ENCODE results near the gene SERPINA5.
"Not testable (repeated sequence)": the region's sequence is repeated elsewhere in the genome, so short reads cannot be mapped to it uniquely, and the experiment has no call there.

The SERPINA5 gene

DNA sequence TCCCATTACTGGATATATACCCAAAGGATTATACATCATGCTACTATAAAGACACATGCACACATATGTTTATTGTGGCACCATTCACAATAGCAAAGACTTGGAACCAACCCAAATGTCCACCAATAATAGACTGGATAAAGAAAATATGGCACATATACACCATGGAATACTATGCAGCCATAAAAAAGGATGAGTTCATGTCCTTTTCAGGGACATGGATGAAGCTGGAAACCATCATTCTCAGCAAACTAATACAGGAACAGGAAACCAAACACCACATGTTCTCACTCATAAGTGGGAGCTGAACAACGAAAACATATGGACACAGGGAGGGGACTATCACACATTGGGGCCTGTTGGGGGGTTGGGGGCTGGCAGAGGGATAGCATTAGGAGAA is 27.7 kb downstream of the SERPINA5 start:
- not testable (repeated sequence) for DNase-seq

DNA sequence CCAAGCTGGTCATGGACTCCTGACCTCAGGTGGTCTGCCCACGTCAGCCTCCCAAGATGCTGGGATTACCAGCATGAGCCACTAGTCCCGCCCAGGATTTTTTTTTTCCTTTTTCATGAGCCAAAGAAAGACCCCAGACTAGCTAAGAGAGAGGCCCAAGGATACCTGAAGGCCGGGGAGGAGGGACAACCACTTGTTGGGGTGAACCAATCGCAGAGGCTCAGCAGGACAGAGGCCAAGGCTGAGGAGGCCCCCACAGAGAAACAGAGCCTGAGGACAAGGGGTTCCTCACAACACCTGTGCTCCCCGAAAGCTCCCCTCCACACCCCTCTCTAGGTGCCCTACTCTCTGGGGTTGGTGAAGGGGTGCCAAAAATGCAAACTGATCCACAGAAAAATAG is 30.0 kb downstream of the SERPINA5 start:
- no peak for DNase-seq

- no peak for DNase-seq
Measured at GRCh38 chr14:94612174-94612573, 30.9 kb downstream of the SERPINA5 start, which contains the start of gene SERPINA3. Gene SERPINA3 (plus strand): TSS chr14:94612391. CDS start chr14:94614442, 2,051 bp downstream.

- no peak for DNase-seq
Measured at GRCh38 chr14:94612580-94613554, 31.6 kb downstream of the SERPINA5 start.

DNA sequence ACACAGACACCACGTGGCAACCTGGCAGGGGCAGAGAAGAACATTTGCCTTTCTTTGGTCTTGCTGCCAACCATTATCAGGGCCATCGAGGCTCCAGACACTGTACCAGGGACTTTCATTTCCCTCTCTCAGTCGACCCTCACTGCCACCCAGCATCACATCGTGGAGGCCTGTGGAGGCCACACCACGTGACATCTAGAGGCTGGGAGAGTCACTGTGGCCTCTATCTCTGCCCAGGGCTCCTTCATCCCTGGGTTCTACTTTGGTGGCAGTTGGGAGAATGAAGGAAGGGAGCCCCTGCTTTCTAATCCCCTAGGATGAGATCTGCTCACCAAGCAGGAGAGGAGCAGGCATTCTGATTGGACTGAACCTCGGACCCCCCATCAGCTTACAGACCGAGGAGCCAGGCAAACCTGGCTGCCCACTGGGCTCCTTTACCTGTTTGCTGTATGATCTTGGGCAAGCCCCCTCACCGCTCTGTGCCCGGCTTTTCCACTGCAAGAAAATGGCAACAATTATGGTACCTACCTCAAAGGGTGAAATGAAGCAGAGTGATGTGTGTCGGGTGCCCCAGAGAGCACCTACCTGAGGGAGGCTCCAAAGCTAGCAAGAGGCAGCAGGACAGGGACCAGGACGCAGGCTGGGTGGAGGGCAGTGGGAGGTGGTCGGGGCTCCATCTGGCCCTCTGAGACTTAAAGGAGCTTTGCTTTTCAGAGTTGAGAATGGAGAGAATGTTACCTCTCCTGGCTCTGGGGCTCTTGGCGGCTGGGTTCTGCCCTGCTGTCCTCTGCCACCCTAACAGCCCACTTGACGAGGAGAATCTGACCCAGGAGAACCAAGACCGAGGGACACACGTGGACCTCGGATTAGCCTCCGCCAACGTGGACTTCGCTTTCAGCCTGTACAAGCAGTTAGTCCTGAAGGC is 32.8 kb downstream of the SERPINA5 start:
- no peak for DNase-seq

GRCh38 chr14:94614802-94615201 is 33.6 kb downstream of the SERPINA5 start:
- no peak for DNase-seq

- no peak for DNase-seq
Measured at GRCh38 chr14:94615254-94615653, 34.0 kb downstream of the SERPINA5 start.

DNA sequence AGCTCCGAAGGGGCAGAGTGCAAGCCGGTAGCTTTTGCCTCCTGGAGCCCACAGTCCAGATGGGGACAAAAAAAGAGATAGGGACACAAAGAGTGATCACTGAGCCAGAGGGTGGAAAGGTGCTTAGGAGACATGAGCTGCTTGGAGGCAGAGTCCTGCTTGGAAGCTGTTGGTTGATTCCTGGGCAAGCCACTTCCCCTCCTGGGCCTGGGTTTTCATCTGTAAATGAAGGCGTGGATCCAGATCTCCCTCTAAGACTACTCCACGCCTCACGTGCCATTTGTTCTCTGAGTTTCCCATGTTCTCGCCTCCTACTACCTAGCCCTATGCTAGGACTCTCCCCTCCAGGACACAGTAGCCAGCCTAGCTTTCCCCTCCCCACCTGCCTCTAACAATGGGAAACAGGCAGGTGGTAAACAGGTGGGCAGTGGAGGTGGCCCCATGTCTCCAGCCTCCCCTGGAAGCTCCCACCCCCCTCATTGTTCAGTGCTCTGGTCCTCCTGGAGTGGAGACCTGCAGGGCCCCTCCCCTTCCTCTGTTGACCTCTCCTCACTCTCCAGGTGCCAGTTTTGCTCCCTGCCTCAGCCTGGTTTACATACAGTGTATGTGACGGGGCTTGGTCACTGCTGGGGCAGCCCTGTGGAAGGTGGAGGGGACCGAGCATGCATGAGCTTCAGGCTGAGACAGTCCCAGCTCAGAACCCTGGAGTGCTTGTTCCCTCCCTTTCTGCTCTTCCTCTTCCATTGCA is 34.8 kb downstream of the SERPINA5 start:
- no peak for DNase-seq

DNA sequence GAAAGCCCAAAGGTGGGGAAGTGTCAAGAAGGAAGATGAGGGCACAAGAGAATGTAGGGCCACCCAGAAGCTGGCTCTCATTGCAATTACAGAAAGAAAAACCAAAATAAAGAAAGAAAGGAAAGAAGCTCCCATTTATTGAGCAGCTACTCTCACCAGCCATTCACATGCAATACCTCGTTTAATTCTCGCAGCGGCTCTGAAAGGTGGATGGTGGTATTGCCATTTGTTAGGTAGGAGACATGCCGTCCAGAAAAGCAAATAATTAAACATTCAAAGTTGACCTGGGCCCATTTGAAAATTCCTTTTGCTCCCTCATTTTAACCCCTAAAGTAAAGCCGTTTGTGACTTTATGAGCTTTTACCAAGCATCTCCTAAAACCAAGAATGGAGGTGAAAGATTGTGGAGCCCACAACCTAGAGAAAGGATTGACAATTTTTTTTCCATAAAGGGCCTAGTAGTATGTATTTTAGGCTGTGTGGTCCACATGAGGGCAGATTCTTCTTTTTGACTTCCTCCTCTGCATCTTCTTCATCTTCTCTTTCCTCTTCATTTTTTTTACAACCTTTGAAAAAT is 36.2 kb downstream of the SERPINA5 start:
- DNase-seq, result no peak

DNA sequence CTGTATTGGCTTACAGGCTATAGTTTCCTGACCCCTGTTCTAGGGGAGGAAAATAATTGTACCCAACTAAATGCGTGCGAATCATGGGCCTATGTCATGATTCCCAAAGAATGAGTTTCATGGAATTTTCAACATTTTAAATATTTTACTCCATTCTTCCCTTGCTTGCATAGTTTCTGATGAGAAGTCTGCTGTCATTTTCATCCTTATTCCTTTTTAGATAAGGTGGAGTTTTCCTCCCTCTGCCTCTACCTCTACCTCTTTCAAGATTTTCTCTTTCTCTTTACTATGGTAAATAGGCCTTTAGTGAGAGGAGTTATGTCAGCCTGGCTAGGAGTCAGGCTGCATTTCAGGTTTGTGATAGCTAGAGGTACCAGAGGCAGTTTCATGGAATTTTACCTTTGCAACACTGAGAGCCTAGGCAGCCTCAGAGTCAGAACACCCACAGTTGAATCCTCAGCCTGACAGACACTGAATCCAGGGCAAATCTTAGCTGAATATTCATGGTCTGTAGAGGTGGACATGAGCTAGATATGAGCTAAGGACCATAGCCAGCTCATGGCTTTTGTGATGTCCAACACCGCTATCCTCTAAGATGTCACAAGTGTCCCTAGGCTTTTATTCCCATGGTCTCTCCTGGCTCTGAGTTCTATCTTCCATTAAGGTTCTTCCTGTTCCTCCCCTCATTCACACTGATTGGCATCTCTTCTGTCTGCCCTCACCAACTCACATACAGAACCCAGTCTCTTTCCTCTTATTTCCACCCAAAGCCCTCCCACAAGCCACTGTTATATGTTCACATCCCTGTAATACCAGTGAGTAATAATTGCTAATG is 37.0 kb downstream of the SERPINA5 start:
- DNase-seq, result no peak

DNA sequence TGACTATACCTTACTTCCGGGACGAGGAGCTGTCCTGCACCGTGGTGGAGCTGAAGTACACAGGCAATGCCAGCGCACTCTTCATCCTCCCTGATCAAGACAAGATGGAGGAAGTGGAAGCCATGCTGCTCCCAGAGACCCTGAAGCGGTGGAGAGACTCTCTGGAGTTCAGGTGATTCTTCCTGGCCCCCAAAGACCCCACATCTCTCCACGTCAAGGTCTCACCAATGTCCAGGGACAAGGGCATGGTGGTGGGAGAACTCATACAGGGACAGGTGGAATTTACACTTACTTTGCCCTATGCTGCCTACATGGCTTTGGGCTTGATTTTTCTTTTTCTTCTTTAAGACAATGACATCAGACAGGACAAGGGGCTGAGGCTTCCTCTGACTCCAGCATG is 38.1 kb downstream of the SERPINA5 start:
- DNase-seq, result no peak

DNA sequence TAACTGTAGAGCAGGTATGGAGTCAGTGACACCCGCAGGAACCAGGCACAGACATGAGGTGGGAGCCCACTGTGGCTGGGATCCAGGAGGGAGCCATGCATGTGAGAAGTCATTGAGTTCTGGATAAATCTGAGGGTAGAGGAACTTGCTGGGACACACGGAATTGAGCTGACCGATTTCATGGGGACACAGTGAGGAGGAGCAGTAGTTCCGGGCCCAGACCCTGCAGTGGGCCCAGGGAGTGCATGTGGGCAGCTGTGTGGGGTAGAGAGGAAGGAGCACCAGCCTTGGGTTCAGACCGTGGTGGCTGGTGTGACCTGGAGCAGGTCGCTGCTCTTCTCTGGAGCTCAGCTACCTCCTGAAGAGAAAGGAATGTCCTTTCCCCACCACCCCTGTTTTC is 39.4 kb downstream of the SERPINA5 start:
- DNase-seq, result no peak

GRCh38 chr14:94621358-94622134 is 40.3 kb downstream of the SERPINA5 start:
- no peak for DNase-seq

DNA sequence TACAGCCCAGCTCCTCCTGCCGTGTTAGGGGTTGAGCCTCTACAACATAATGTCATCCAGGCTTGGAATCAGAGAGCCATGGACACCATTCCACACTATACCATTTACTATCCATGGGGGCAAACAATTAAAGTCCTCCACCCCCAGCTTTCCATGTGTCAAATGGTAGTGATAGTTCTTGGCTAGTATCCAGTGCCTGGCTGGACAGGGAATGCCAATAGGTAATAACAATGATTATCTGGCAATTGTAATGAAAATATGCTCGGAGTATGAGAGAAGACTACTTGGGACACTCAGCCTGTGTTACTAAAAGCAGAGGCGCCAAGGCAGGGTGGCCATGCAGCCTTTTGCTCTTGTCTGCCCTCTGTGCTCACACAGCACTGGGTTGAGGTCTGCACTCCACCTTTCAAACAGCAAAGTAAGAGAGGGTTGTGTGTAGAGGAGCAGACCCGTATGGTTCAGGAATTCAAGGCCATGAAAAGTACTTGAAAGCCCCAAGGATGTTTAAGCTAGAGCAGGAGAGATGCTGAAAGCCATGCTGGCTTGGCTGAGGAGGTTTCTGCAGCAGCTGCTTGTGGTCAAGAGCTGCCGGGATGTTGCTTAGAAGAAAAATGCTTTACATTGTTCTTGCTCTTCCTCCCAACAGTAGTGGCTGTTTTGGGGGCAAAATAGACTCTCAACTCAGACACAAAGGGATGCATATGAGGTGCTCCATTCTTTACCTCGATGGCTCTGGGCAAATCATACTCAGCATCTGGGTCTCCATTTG is 41.6 kb downstream of the SERPINA5 start:
- no peak for DNase-seq

- DNase-seq, result no peak
Measured at GRCh38 chr14:94623422-94623809, 42.2 kb downstream of the SERPINA5 start.

GRCh38 chr14:94623856-94624499 is 42.8 kb downstream of the SERPINA5 start:
- no peak for DNase-seq

GRCh38 chr14:94624537-94625352 is 43.5 kb downstream of the SERPINA5 start:
- DNase-seq, result no peak

DNA sequence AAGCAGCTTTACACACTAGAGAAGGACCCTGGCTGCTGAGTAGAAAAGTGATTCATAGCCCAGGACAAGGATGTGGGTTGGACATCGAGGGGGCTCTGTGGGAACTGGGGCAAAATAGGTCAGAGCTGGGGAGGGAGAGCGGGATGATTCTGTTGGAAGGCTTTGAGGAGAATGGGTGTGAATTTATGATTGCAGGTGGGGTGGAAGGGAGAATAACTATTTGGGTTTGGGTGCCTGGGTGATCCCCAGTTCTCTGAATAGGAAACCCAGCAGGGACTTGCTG is 44.1 kb downstream of the SERPINA5 start:
- DNase-seq, result no peak

- no peak for DNase-seq
Measured at GRCh38 chr14:94628578-94628977, 47.4 kb downstream of the SERPINA5 start.

Measured in NCI-H1105 (cell line).